Spleen (tissue), 7 donors: ENCODE data around the gene MED23.

ENCODE experiments used
- CTCF ChIP-seq, 11 experiments: fragments of 200-600 bp in 7 of 11; fragments of 450-650 bp in 4 of 11; sonication (generic) in 4 of 11; IDR thresholded peaks in 8 of 11; conservative IDR thresholded peaks in 3 of 11; 1 replicate in 7 of 11; 2 replicates in 4 of 11; pipeline versions ENCODE4 v1.4.0 to v1.8.0; 2016 to 2021; ENCODE audit warnings: antibody characterized with exemption in 11 of 11, inconsistent platforms in 4 of 11, mild to moderate bottlenecking in 1 of 11
- POLR2AphosphoS5 ChIP-seq, 3 donors: sonication (generic); formaldehyde crosslinking; IDR thresholded peaks; one replicate each; pipeline ENCODE4 v1.5.1; 2017; ENCODE audit warnings: antibody characterized with exemption in 3 of 3
- donor health status: DM: no; HTN: no; CAD: no; lungs with moderate emphysema.
- donor health status: DM: no; HTN: no; CAD: no.
- donor health status: DM: no; HTN: no; CAD: no.

- no peak for TF ChIP-seq POLR2AphosphoS5 (IDR thresholded peaks at IDR 0.05)
- TF ChIP-seq CTCF (IDR thresholded peaks at IDR 0.05 in 8 of 11, conservative IDR thresholded peaks at IDR 0.05 in 3 of 11): no peak
Observed at GRCh38 chr6:131602781-131603312, 25.2 kb downstream of the MED23 start.
